GM13976 (cell line): ENCODE data around the gene ADD2.

Experiments
- DNase-seq: peaks from one replicate; pipeline ENCODE4 v3.0.0; 2012; ENCODE audit warnings: low spot score
- in situ Hi-C: fragments of 300-500 bp; cut with MboI; formaldehyde crosslinking; loops from one replicate; pipeline ENCODE4 v1.12.0; 2022; ENCODE audit warnings: low sequenced_read_pairs, mixed read lengths, inconsistent platforms; ENCODE audit not compliant: unreplicated experiment
- TF ChIP-seq, protein P1 (sequence below): IDR thresholded peaks from 2 replicates; pipeline ENCODE4 v1.5.1; 2012; ENCODE audit warnings: borderline replicate concordance, mild to moderate bottlenecking; ENCODE audit not compliant: insufficient read depth; ENCODE audit errors: extremely low read depth, missing control alignments, control extremely low read depth

The ADD2 gene

GRCh38 chr2:70756128-70756527, 11.9 kb downstream of the ADD2 start:
- in situ Hi-C loops: no loop called here
- no peak for DNase-seq
- TF ChIP-seq, protein P1, sequence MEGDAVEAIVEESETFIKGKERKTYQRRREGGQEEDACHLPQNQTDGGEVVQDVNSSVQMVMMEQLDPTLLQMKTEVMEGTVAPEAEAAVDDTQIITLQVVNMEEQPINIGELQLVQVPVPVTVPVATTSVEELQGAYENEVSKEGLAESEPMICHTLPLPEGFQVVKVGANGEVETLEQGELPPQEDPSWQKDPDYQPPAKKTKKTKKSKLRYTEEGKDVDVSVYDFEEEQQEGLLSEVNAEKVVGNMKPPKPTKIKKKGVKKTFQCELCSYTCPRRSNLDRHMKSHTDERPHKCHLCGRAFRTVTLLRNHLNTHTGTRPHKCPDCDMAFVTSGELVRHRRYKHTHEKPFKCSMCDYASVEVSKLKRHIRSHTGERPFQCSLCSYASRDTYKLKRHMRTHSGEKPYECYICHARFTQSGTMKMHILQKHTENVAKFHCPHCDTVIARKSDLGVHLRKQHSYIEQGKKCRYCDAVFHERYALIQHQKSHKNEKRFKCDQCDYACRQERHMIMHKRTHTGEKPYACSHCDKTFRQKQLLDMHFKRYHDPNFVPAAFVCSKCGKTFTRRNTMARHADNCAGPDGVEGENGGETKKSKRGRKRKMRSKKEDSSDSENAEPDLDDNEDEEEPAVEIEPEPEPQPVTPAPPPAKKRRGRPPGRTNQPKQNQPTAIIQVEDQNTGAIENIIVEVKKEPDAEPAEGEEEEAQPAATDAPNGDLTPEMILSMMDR: no peak

GRCh38 chr2:70753902-70754301, 14.1 kb downstream of the ADD2 start:
- TF ChIP-seq, protein P1: no peak
- in situ Hi-C loops: no loop called here
- DNase-seq: no peak

DNA sequence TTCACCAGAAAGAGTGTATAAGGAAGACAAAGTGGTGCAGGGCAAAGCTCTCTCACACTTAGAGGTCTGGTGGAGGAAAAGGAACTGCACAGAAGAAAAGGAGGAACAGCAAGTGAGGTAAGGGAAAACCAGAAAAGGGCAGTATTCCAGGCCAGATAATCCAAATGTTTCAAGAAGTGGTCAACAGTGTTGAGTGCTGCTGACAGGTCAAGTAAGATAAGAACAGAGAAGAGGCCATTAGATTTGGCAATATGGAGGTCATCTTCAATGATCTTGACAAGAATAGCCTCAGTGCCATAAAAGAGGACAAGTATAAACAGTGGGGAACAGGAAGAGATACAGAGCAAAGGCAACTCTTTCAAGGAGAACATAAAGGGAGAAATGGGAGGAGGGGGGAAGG, 15.0 kb downstream of the ADD2 start:
- no peak for DNase-seq
- in situ Hi-C loops: no loop called here
- TF ChIP-seq, protein P1: no peak

GRCh38 chr2:70752396-70752795, 15.6 kb downstream of the ADD2 start:
- TF ChIP-seq, protein P1: no peak
- in situ Hi-C loops: no loop called here

DNA sequence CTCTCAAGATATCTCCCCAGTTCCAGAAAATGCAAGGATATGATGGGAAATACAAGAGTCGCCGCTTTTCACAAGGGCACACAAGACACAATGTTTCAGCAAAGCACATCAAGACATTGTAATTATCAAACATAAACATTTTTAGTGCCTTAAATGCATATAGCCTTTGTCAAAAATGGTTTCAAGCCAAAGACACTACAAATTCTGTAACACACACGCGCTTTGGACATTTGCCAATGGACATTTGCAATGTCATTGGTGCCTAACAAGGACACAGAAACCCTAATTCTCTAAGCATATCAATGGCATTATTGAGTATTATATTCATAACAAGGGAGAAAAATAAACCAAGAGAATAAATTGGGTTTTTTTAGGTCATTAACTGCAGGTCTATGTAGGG, 16.1 kb downstream of the ADD2 start:
- DNase-seq: no peak
- in situ Hi-C loops: no loop called here
- TF ChIP-seq, protein P1: no peak

More at GRCh38 chr2:70752396-70752795, 15.6 kb downstream of the ADD2 start:
- DNase-seq: no peak

DNA sequence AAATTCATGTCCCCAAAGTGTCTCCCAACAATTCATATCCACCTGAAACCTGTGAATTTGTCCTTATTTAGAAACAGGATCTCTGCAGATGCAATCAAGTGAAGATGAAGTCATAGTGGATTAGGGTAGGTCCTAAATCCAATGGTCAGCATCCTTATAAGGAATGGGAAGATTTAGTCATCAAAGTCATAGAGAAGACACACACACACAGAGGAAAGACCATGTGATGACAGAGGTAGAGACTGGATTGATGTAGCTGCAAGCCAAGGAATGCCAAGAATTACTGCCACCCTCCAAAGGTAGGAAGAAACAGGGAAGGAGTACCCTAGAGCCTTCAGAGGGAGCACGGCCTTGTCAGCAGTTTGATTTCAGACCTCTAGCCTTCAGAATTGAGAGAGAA, 17.7 kb downstream of the ADD2 start:
- DNase-seq: no peak
- in situ Hi-C loops: no loop called here
- TF ChIP-seq, protein P1: no peak
